ENCODE measurements around the gene PID1.

GRCh38 chr2:229096409-229097066, 174.5 kb downstream of the PID1 start:
- no peak for TF ChIP-seq KAT7 (CRISPR knock-in tag; IDR thresholded peaks at IDR 0.05; ENCODE audit: borderline replicate concordance)
- TF ChIP-seq ZNF263 (CRISPR knock-in tag; IDR thresholded peaks at IDR 0.05; ENCODE audit: low read depth) = no peak
- TF ChIP-seq ATF1 (CRISPR knock-in tag; IDR thresholded peaks at IDR 0.05) = no peak
- TF ChIP-seq ATF6 (CRISPR knock-in tag; IDR thresholded peaks at IDR 0.05) = no peak
- no peak for TF ChIP-seq CTCF (IDR thresholded peaks at IDR 0.05)
- no peak for TF ChIP-seq SP1 (CRISPR knock-in tag; conservative IDR thresholded peaks at IDR 0.05)
- TF ChIP-seq ATF2 (CRISPR knock-in tag; IDR thresholded peaks at IDR 0.05; ENCODE audit: borderline replicate concordance, low read depth) = no peak
- TF ChIP-seq SMAD4 (CRISPR knock-in tag; IDR thresholded peaks at IDR 0.05) = no peak
- no peak for TF ChIP-seq ATF3 (CRISPR knock-in tag; conservative IDR thresholded peaks at IDR 0.05)
